Activated CD4-positive, alpha-beta T cell treated with anti-CD3 and anti-CD28 coated beads, Interleukin-2, amount 10 ng/mL, durations not matched to agents 24 days and 14 days (primary cell): ENCODE results near the gene MYO1G. TPM values are rescaled to one million over a fixed set of nuclear protein-coding genes. Genes with fewer than 3 reads are reported as not detected.

ENCODE experiments used
- DNase-seq: peaks from one replicate; pipeline ENCODE4 v3.0.0; 2022
- H3K27ac Mint-ChIP-seq: one replicate; pipeline ENCODE4 v1.8.0; 2022; ENCODE audit warnings: mild to moderate bottlenecking, mixed read lengths
- H3K27me3 Mint-ChIP-seq: one replicate; pipeline ENCODE4 v1.8.0; 2022; ENCODE audit warnings: mixed read lengths
- H3K36me3 Mint-ChIP-seq: one replicate; pipeline ENCODE4 v1.8.0; 2022; ENCODE audit warnings: low read depth, mild to moderate bottlenecking, mixed read lengths
- H3K4me1 Mint-ChIP-seq: one replicate; pipeline ENCODE4 v1.8.0; 2021; ENCODE audit warnings: mixed read lengths
- H3K4me3 Mint-ChIP-seq: one replicate; pipeline ENCODE4 v1.8.0; 2022; ENCODE audit warnings: mild to moderate bottlenecking, moderate library complexity, mixed read lengths
- H3K9me3 Mint-ChIP-seq: one replicate; pipeline ENCODE4 v1.8.0; 2021; ENCODE audit warnings: mixed read lengths
- intact Hi-C: fragments of 100-400 bp; cut with micrococcal nuclease; formaldehyde crosslinking; loops from one replicate; pipeline ENCODE4 v1.15.1; 2023
- total RNA-seq: library from RNA; stranded (reverse); gene quantifications from 2 replicates; pipeline ENCODE4 v1.2.3, GENCODE V29; 2022

MYO1G gene
- total RNA-seq, 1 donor from 2014 or later, result 290 TPM

GRCh38 chr7:44964384-44964830 lies 14.4 kb downstream of the MYO1G start:
- no peak overlapping the region for H3K27ac Mint-ChIP-seq

GRCh38 chr7:44963364-44964290 lies 15.2 kb downstream of the MYO1G start:
- peaks cover 46% of the 10 kb centered on the region for H3K36me3 Mint-ChIP-seq

More at GRCh38 chr7:44964384-44964830, 14.4 kb downstream of the MYO1G start:
- DNase-seq, result peak; percentile 61
- no peaks in the 10 kb centered on the region for H3K9me3 Mint-ChIP-seq
- H3K4me3 Mint-ChIP-seq, result no peak overlapping the region
- intact Hi-C loops, result no loop called here
- peaks cover 16% of the 10 kb centered on the region for H3K4me1 Mint-ChIP-seq
- H3K27me3 Mint-ChIP-seq, result no peaks in the 10 kb centered on the region
- peaks cover 48% of the 10 kb centered on the region for H3K36me3 Mint-ChIP-seq

GRCh38 chr7:44962483-44963251 lies 16.1 kb downstream of the MYO1G start:
- DNase-seq, result peak; percentile 67
- Mint-ChIP-seq H3K27ac (no peak overlapping the region), H3K4me3 (no peak overlapping the region), H3K4me1 (peaks cover 15% of the 10 kb centered on the region), H3K36me3 (peaks cover 39% of the 10 kb centered on the region), H3K27me3 (no peaks in the 10 kb centered on the region), H3K9me3 (no peaks in the 10 kb centered on the region)
- intact Hi-C loops, result no loop called here

More at GRCh38 chr7:44963364-44964290, 15.2 kb downstream of the MYO1G start:
- intact Hi-C loops, result no loop called here
- peak; percentile 57 for DNase-seq
- Mint-ChIP-seq H3K27me3 (no peaks in the 10 kb centered on the region), H3K27ac (no peak overlapping the region), H3K9me3 (no peaks in the 10 kb centered on the region), H3K4me1 (peaks cover 18% of the 10 kb centered on the region), H3K4me3 (no peak overlapping the region)

GRCh38 chr7:44961844-44962482 lies 16.9 kb downstream of the MYO1G start:
- DNase-seq, result peak; percentile 60
- H3K4me3 Mint-ChIP-seq, result no peak overlapping the region
- intact Hi-C loops, result no loop called here
- peak overlapping the region; percentile 20 for H3K27ac Mint-ChIP-seq
- no peaks in the 10 kb centered on the region for H3K9me3 Mint-ChIP-seq
- peaks cover 15% of the 10 kb centered on the region for H3K4me1 Mint-ChIP-seq
- peaks cover 34% of the 10 kb centered on the region for H3K36me3 Mint-ChIP-seq
- H3K27me3 Mint-ChIP-seq, result no peaks in the 10 kb centered on the region

- Mint-ChIP-seq H3K9me3 (no peaks in the 10 kb centered on the region), H3K27me3 (no peaks in the 10 kb centered on the region), H3K36me3 (peaks cover 23% of the 10 kb centered on the region), H3K27ac (peak overlapping the region; percentile 74), H3K4me1 (peaks cover 15% of the 10 kb centered on the region), H3K4me3 (no peak overlapping the region)
- peak; percentile 60 for DNase-seq
- intact Hi-C loops, result no loop called here
These were observed 18.7 kb downstream of the MYO1G start for GRCh38 chr7:44960011-44960580.

- no peak overlapping the region for H3K4me3 Mint-ChIP-seq
- H3K9me3 Mint-ChIP-seq, result no peaks in the 10 kb centered on the region
- peaks cover 21% of the 10 kb centered on the region for H3K36me3 Mint-ChIP-seq
- H3K27ac Mint-ChIP-seq, result no peak overlapping the region
- H3K4me1 Mint-ChIP-seq, result peaks cover 14% of the 10 kb centered on the region
- peak; percentile 72 for DNase-seq
- no peaks in the 10 kb centered on the region for H3K27me3 Mint-ChIP-seq
- intact Hi-C loops, result no loop called here
These were observed 19.3 kb downstream of the MYO1G start for GRCh38 chr7:44959433-44959951.

- H3K36me3 Mint-ChIP-seq, result peaks cover 18% of the 10 kb centered on the region
- H3K4me3 Mint-ChIP-seq, result no peak overlapping the region
- H3K9me3 Mint-ChIP-seq, result no peaks in the 10 kb centered on the region
- no peaks in the 10 kb centered on the region for H3K27me3 Mint-ChIP-seq
- peaks cover 14% of the 10 kb centered on the region for H3K4me1 Mint-ChIP-seq
- DNase-seq, result no peak
- H3K27ac Mint-ChIP-seq, result peak overlapping the region; percentile 30
- intact Hi-C loops, result no loop called here
These were observed 20.0 kb downstream of the MYO1G start for GRCh38 chr7:44958645-44959344.

- no peaks in the 10 kb centered on the region for H3K9me3 Mint-ChIP-seq
- no peak for DNase-seq
- H3K27ac Mint-ChIP-seq, result no peak overlapping the region
- intact Hi-C loops, result no loop called here
- H3K4me1 Mint-ChIP-seq, result peaks cover 14% of the 10 kb centered on the region
- H3K27me3 Mint-ChIP-seq, result peaks cover 11% of the 10 kb centered on the region
- peaks cover 11% of the 10 kb centered on the region for H3K36me3 Mint-ChIP-seq
- H3K4me3 Mint-ChIP-seq, result no peak overlapping the region
These were observed 22.6 kb downstream of the MYO1G start for GRCh38 chr7:44956157-44956766.

GRCh38 chr7:44955733-44956132 lies 23.1 kb downstream of the MYO1G start:
- H3K27ac Mint-ChIP-seq, result no peak overlapping the region
- H3K27me3 Mint-ChIP-seq, result peaks cover 14% of the 10 kb centered on the region
- H3K4me3 Mint-ChIP-seq, result no peak overlapping the region
- H3K36me3 Mint-ChIP-seq, result peaks cover 11% of the 10 kb centered on the region
- intact Hi-C loops, result no loop called here
- no peaks in the 10 kb centered on the region for H3K9me3 Mint-ChIP-seq
- no peak for DNase-seq
- H3K4me1 Mint-ChIP-seq, result peaks cover 14% of the 10 kb centered on the region

GRCh38 chr7:44953156-44953555 lies 25.7 kb downstream of the MYO1G start:
- H3K4me1 Mint-ChIP-seq, result no peaks in the 10 kb centered on the region
- H3K9me3 Mint-ChIP-seq, result no peaks in the 10 kb centered on the region
- no peak for DNase-seq
- H3K27ac Mint-ChIP-seq, result no peak overlapping the region
- peaks cover 27% of the 10 kb centered on the region for H3K27me3 Mint-ChIP-seq
- intact Hi-C loops, result no loop called here
- H3K4me3 Mint-ChIP-seq, result no peak overlapping the region
- no peaks in the 10 kb centered on the region for H3K36me3 Mint-ChIP-seq

- H3K27me3 Mint-ChIP-seq, result peaks cover 47% of the 10 kb centered on the region
These were observed 29.5 kb downstream of the MYO1G start for GRCh38 chr7:44949303-44949702.

GRCh38 chr7:44945479-44945878 lies 33.3 kb downstream of the MYO1G start:
- Mint-ChIP-seq H3K4me1 (no peaks in the 10 kb centered on the region), H3K36me3 (no peaks in the 10 kb centered on the region), H3K27me3 (peaks cover 47% of the 10 kb centered on the region), H3K9me3 (no peaks in the 10 kb centered on the region), H3K27ac (no peak overlapping the region), H3K4me3 (no peak overlapping the region)
- DNase-seq, result no peak
- intact Hi-C loops, result no loop called here

More at GRCh38 chr7:44949303-44949702, 29.5 kb downstream of the MYO1G start:
- no peaks in the 10 kb centered on the region for H3K9me3 Mint-ChIP-seq
- H3K4me1 Mint-ChIP-seq, result no peaks in the 10 kb centered on the region
- intact Hi-C loops, result no loop called here
- H3K4me3 Mint-ChIP-seq, result no peak overlapping the region
- DNase-seq, result no peak
- H3K27ac Mint-ChIP-seq, result no peak overlapping the region
- H3K36me3 Mint-ChIP-seq, result no peaks in the 10 kb centered on the region
